HEK293 (cell line): ENCODE results near the gene TSPAN9.

Experiments used
- CTCF ChIA-PET: fragments of 350-600 bp; formaldehyde crosslinking; extraction: SDS; loops from one replicate; lab custom pipeline; 2021; ENCODE audit warnings: antibody characterized with exemption; lab: Yijun Ruan, JAX
- POLR2A ChIA-PET: fragments of 300-600 bp; formaldehyde crosslinking; extraction: SDS; loops from one replicate; lab custom pipeline; 2020; ENCODE audit warnings: antibody characterized with exemption, inconsistent platforms; lab: Yijun Ruan, JAX
- H3K27ac ChIP-seq: fragments of 200-500 bp; sonication (Bioruptor generic); 2 replicates; pipeline ENCODE4 v1.5.1; 2014; ENCODE audit warnings: low read depth, low read length, control low read depth, inconsistent platforms; ENCODE audit errors: extremely low read depth
- H3K36me3 ChIP-seq, 2 experiments: fragments of 200-500 bp in 1 of 2; sonication (Bioruptor generic) in 1 of 2; 1 replicate in 1 of 2; 2 replicates in 1 of 2; pipeline ENCODE4 v1.5.1; 2014 to 2017; ENCODE audit warnings: inconsistent platforms in 2 of 2, low read length in 2 of 2; ENCODE audit not compliant: control insufficient read depth in 2 of 2, insufficient read depth in 1 of 2
- H3K4me1 ChIP-seq: fragments of 200-500 bp; sonication (Bioruptor generic); 2 replicates; pipeline ENCODE4 v1.5.1; 2014; ENCODE audit warnings: mild to moderate bottlenecking, low read length, inconsistent platforms; ENCODE audit not compliant: control insufficient read depth, insufficient read depth
- H3K4me3 ChIP-seq: 2 replicates; pipeline ENCODE4 v1.5.1; 2011; ENCODE audit warnings: low read depth, mild to moderate bottlenecking, control low read depth, low read length, moderate library complexity
- H3K9me3 ChIP-seq: fragments of 200-500 bp; sonication (Bioruptor generic); 2 replicates; pipeline ENCODE4 v1.5.1; 2014; ENCODE audit warnings: low read depth, low read length, inconsistent platforms; ENCODE audit not compliant: control insufficient read depth, insufficient read depth
- EGR2 ChIP-seq: fragments of 450-650 bp; formaldehyde crosslinking; IDR thresholded peaks from 2 replicates; pipeline ENCODE4 v1.5.1; 2016; ENCODE audit warnings: low read depth, missing biosample characterization, missing genetic modification characterization
- GLIS1 ChIP-seq: fragments of 450-650 bp; formaldehyde crosslinking; IDR thresholded peaks from 2 replicates; pipeline ENCODE4 v1.5.1; 2016; ENCODE audit warnings: missing biosample characterization, missing genetic modification characterization
- IKZF3 ChIP-seq: fragments of 450-650 bp; IDR thresholded peaks from 2 replicates; pipeline ENCODE4 v1.5.0; 2018; ENCODE audit warnings: missing biosample characterization, mild to moderate bottlenecking, missing genetic modification characterization, moderate library complexity
- KLF16 ChIP-seq: fragments of 450-650 bp; formaldehyde crosslinking; IDR thresholded peaks from 2 replicates; pipeline ENCODE4 v1.5.1; 2017; ENCODE audit warnings: missing biosample characterization, missing genetic modification characterization
- RBAK ChIP-seq: fragments of 450-650 bp; formaldehyde crosslinking; IDR thresholded peaks from 2 replicates; pipeline ENCODE4 v1.5.1; 2016; ENCODE audit warnings: missing biosample characterization, missing genetic modification characterization
- ZBTB8A ChIP-seq: fragments of 450-650 bp; formaldehyde crosslinking; IDR thresholded peaks from 2 replicates; pipeline ENCODE4 v1.5.1; 2016; ENCODE audit warnings: missing biosample characterization, missing genetic modification characterization
- ZIC2 ChIP-seq: fragments of 450-650 bp; formaldehyde crosslinking; IDR thresholded peaks from 2 replicates; pipeline ENCODE4 v1.5.1; 2016; ENCODE audit warnings: missing biosample characterization, missing genetic modification characterization
- ZNF10 ChIP-seq: fragments of 450-650 bp; formaldehyde crosslinking; IDR thresholded peaks from 2 replicates; pipeline ENCODE4 v1.5.1; 2017; ENCODE audit warnings: missing biosample characterization, missing genetic modification characterization
- ZNF423 ChIP-seq: fragments of 450-650 bp; formaldehyde crosslinking; IDR thresholded peaks from 2 replicates; pipeline ENCODE4 v1.5.1; 2016; ENCODE audit warnings: missing biosample characterization, missing genetic modification characterization
- ZNF473 ChIP-seq: fragments of 450-650 bp; formaldehyde crosslinking; IDR thresholded peaks from 2 replicates; pipeline ENCODE4 v1.5.1; 2017; ENCODE audit warnings: missing biosample characterization, missing genetic modification characterization
- ZNF48 ChIP-seq: fragments of 450-650 bp; formaldehyde crosslinking; IDR thresholded peaks from 2 replicates; pipeline ENCODE4 v1.5.1; 2016; ENCODE audit warnings: missing biosample characterization, missing genetic modification characterization
- ZNF555 ChIP-seq: fragments of 450-650 bp; formaldehyde crosslinking; conservative IDR thresholded peaks from 2 replicates; pipeline ENCODE4 v1.5.1; 2017; ENCODE audit warnings: missing biosample characterization, mild to moderate bottlenecking, missing genetic modification characterization, inconsistent platforms
- ZNF626 ChIP-seq: fragments of 450-650 bp; sonication (Bioruptor Pico); formaldehyde crosslinking; IDR thresholded peaks from 2 replicates; pipeline ENCODE4 v1.5.1; 2018; ENCODE audit warnings: missing biosample characterization, missing genetic modification characterization, inconsistent platforms
- ZNF664 ChIP-seq: fragments of 450-650 bp; formaldehyde crosslinking; IDR thresholded peaks from 2 replicates; pipeline ENCODE4 v1.5.1; 2016; ENCODE audit warnings: missing biosample characterization, missing genetic modification characterization
- ZSCAN30 ChIP-seq: fragments of 450-650 bp; IDR thresholded peaks from 2 replicates; pipeline ENCODE4 v1.5.1; 2018; ENCODE audit warnings: missing biosample characterization, mild to moderate bottlenecking, missing genetic modification characterization, moderate library complexity
- TF ChIP-seq, protein P1 (sequence below): fragments of 450-650 bp; IDR thresholded peaks from 2 replicates; pipeline ENCODE4 v1.5.1; 2018; ENCODE audit warnings: missing biosample characterization, mild to moderate bottlenecking, missing genetic modification characterization
- TF ChIP-seq, protein P2 (sequence below): fragments of 450-650 bp; formaldehyde crosslinking; IDR thresholded peaks from 2 replicates; pipeline ENCODE4 v1.5.1; 2016; ENCODE audit warnings: missing biosample characterization, missing genetic modification characterization

The TSPAN9 gene

GRCh38 chr12:3150931-3151835, 74.0 kb downstream of the TSPAN9 start:
- no peaks in the 10 kb centered on the region for H3K36me3 ChIP-seq
- ChIA-PET CTCF (interaction anchor here (0.7 to 1.1 kb wide), 3 partner anchors 13 to 77 kb away, joined by 3 to 4 read pairs (median 3); no protein-coding TSS in a partner anchor), POLR2A (no interaction called here)
- 0 out of 2 replicates have a peak, but pooled peaks cover 5% of the 10 kb centered on the region for H3K4me1 ChIP-seq
- TF ChIP-seq ZNF423 (tag by site-specific recombination) (peak; percentile 35; the same call in 1 of the 2 replicates), GLIS1 (tag by site-specific recombination) (peak; percentile 69), ZIC2 (tag by site-specific recombination) (0 out of 2 replicates have a peak, but pooled peaks have one; percentile 23), ZBTB8A (peak; percentile 56; the same call in 1 of the 2 replicates), RBAK (tag by site-specific recombination) (no peak), KLF16 (tag by site-specific recombination) (no peak)
- TF ChIP-seq, protein P1, sequence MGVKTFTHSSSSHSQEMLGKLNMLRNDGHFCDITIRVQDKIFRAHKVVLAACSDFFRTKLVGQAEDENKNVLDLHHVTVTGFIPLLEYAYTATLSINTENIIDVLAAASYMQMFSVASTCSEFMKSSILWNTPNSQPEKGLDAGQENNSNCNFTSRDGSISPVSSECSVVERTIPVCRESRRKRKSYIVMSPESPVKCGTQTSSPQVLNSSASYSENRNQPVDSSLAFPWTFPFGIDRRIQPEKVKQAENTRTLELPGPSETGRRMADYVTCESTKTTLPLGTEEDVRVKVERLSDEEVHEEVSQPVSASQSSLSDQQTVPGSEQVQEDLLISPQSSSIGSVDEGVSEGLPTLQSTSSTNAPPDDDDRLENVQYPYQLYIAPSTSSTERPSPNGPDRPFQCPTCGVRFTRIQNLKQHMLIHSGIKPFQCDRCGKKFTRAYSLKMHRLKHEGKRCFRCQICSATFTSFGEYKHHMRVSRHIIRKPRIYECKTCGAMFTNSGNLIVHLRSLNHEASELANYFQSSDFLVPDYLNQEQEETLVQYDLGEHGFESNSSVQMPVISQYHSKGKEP (tag by site-specific recombination): peak; percentile 21; the same call in 1 of the 2 replicates
- H3K4me3 ChIP-seq: no peak overlapping the region
- no peak overlapping the region for H3K27ac ChIP-seq
- H3K9me3 ChIP-seq: no peaks in the 10 kb centered on the region

- Histone ChIP-seq H3K9me3 (no peaks in the 10 kb centered on the region), H3K4me1 (0 out of 2 replicates have a peak, but pooled peaks cover 5% of the 10 kb centered on the region), H3K4me3 (no peak overlapping the region), H3K36me3 (no peaks in the 10 kb centered on the region), H3K27ac (no peak overlapping the region)
- ChIA-PET CTCF (interaction anchor here (0.7 to 3.3 kb wide), 4 partner anchors 12 to 122 kb away, joined by 3 to 12 read pairs (median 4); no protein-coding TSS in a partner anchor), POLR2A (no interaction called here)
- TF ChIP-seq EGR2 (tag by site-specific recombination) (no peak), ZSCAN30 (tag by site-specific recombination) (no peak), ZNF626 (tag by site-specific recombination) (no peak), GLIS1 (tag by site-specific recombination) (peak; percentile 92), ZNF48 (tag by site-specific recombination) (no peak), ZIC2 (tag by site-specific recombination) (peak; percentile 90)
Measured at GRCh38 chr12:3152011-3152511, 74.9 kb downstream of the TSPAN9 start.

DNA sequence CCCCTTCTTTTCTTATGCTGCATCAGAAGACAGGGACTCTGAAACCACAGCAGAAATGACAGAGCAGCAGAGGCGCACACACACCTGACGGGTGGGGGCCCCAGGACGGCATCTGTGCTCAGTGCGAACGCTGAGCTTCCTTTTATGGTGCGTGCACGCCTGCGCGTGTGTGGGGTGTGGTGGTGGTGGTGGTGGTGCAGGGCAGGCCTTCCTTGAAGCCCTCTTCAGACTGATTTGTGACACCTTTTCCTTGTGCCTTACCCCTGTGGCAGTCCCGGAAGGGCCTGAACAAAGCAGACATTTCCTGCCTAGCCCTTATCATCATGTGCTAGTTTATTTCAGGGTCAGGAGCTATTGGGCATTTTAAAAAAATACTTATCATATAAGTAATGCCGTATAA, 75.7 kb downstream of the TSPAN9 start:
- ChIA-PET POLR2A (no interaction called here), CTCF (interaction anchor here (0.7 to 3.3 kb wide), 5 partner anchors 9 to 147 kb away, joined by 3 to 12 read pairs (median 3); no protein-coding TSS in a partner anchor)
- Histone ChIP-seq H3K4me3 (no peak overlapping the region), H3K27ac (no peak overlapping the region), H3K4me1 (0 out of 2 replicates have a peak, but pooled peaks cover 5% of the 10 kb centered on the region), H3K36me3 (no peaks in the 10 kb centered on the region), H3K9me3 (no peaks in the 10 kb centered on the region)
- TF ChIP-seq IKZF3 (tag by site-specific recombination) (no peak), ZNF664 (tag by site-specific recombination) (no peak), ZNF10 (tag by site-specific recombination) (no peak), ZNF473 (tag by site-specific recombination) (no peak), ZNF555 (tag by site-specific recombination) (no peak)
- TF ChIP-seq, protein P2, sequence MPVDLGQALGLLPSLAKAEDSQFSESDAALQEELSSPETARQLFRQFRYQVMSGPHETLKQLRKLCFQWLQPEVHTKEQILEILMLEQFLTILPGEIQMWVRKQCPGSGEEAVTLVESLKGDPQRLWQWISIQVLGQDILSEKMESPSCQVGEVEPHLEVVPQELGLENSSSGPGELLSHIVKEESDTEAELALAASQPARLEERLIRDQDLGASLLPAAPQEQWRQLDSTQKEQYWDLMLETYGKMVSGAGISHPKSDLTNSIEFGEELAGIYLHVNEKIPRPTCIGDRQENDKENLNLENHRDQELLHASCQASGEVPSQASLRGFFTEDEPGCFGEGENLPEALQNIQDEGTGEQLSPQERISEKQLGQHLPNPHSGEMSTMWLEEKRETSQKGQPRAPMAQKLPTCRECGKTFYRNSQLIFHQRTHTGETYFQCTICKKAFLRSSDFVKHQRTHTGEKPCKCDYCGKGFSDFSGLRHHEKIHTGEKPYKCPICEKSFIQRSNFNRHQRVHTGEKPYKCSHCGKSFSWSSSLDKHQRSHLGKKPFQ (tag by site-specific recombination): no peak
